Activated CD4-positive, alpha-beta memory T cell treated with anti-CD3 and anti-CD28 coated beads, Interleukin-2, amount 10 ng/mL, durations not matched to agents 7 days and 5 days (primary cell): ENCODE measurements around the gene EVX2. TPM values are rescaled to one million over a fixed set of nuclear protein-coding genes. Genes with fewer than 3 reads are reported as not detected.

Experiments used
- CTCF ChIA-PET: fragments of 350-600 bp; sonication (Branson Sonifier 250); formaldehyde crosslinking; loops from one replicate; lab custom pipeline; 2021; ENCODE audit warnings: antibody characterized with exemption, inconsistent platforms; lab: Charles Lee
- POLR2A ChIA-PET: fragments of 350-600 bp; sonication (Branson Sonifier 250); formaldehyde crosslinking; loops from one replicate; lab custom pipeline; 2021; ENCODE audit warnings: antibody characterized with exemption; lab: Charles Lee
- DNase-seq: peaks from one replicate; pipeline ENCODE4 v3.0.0-alpha.2; 2020
- H3K27ac Mint-ChIP-seq: one replicate; pipeline ENCODE4 v1.8.0; 2021; ENCODE audit warnings: mild to moderate bottlenecking, mixed read lengths
- H3K27me3 Mint-ChIP-seq: one replicate; pipeline ENCODE4 v1.8.0; 2021; ENCODE audit warnings: mixed read lengths
- H3K36me3 Mint-ChIP-seq: one replicate; pipeline ENCODE4 v1.8.0; 2021; ENCODE audit warnings: low read depth, mixed read lengths
- H3K4me1 Mint-ChIP-seq: one replicate; pipeline ENCODE4 v1.8.0; 2021; ENCODE audit warnings: mixed read lengths
- H3K4me3 Mint-ChIP-seq: one replicate; pipeline ENCODE4 v1.8.0; 2021; ENCODE audit warnings: mild to moderate bottlenecking, mixed read lengths
- H3K9me3 Mint-ChIP-seq: one replicate; pipeline ENCODE4 v1.8.0; 2021; ENCODE audit warnings: mixed read lengths
- total RNA-seq, 2 experiments: library from RNA; stranded (reverse); gene quantifications; one replicate each; pipeline ENCODE4 v1.2.3, GENCODE V29; 2021

Gene EVX2
- total RNA-seq, 2 experiments from 2014 or later = not detected

DNA sequence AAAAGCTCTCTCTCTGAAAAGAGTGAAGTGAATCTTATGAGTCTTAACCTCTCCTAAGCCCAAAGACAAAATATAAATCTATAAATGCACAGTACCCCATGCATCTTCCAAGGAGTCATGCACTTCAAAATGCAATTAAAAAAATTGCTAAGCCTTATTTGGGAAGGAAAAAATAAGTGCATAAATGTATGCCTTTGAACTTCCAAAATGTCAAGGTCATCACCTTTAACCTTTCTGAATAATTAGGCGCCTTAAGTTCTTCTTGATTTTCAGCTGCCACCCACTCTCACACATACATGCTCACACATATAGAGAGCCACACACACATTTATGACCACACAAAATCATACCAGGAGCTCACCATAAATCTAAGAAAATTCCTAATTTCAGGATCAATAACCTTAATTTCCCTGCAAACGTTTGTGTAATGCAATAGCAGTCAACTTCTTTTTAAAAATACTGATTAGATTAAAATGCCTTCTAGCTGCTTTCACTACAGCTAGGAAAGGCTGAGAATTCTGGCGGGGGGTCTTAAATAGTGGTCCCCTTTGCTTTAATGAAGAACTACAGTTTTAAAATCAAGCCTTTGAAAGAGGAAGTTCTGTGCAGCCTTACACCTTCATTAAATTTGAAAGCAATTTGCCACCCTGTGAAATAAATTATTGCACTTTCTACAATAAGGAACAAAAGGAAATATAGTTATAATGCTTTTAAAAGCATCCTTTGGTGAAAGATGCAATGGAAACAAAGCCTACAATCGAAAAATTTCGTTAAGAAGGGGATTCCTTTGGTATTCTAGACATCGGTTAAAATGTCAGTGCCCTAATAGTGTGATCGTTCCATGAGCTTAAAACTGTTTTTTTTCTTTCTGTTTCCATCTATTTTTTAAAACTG is 26.9 kb upstream of the EVX2 start:
- DNase-seq = no peak
- ChIA-PET POLR2A (no interaction called here), CTCF (interaction anchor here (0.6 to 2.3 kb wide), 8 partner anchors 8 to 420 kb away, joined by 3 to 9 read pairs (median 4); no protein-coding TSS in a partner anchor)
- Mint-ChIP-seq H3K4me3 (no peak overlapping the region), H3K36me3 (peaks cover 16% of the 10 kb centered on the region), H3K27me3 (peaks cover 83% of the 10 kb centered on the region), H3K4me1 (peaks cover 6% of the 10 kb centered on the region), H3K27ac (peak overlapping the region; percentile 16), H3K9me3 (no peaks in the 10 kb centered on the region)

DNA sequence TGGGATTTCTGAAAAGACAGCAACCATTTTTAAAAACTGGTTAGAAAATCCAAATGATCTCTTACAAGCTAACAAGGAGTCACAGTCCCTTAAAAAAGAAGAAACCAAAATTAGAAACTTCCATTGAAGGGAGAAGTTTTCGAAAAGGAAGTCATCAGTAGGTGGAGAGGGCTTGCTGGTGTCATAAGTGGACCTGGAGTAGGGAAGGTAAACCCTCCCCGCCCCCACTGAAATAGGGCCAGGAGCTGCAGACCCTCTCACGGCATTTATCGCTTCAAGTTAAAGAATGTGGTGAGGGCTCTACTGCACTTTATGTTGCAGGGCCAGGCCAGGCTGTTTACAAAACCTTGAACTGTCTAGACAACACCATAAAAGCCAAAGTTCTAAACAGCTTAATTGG is 26.2 kb upstream of the EVX2 start:
- H3K4me3 Mint-ChIP-seq = no peak overlapping the region
- POLR2A ChIA-PET = no interaction called here

DNA sequence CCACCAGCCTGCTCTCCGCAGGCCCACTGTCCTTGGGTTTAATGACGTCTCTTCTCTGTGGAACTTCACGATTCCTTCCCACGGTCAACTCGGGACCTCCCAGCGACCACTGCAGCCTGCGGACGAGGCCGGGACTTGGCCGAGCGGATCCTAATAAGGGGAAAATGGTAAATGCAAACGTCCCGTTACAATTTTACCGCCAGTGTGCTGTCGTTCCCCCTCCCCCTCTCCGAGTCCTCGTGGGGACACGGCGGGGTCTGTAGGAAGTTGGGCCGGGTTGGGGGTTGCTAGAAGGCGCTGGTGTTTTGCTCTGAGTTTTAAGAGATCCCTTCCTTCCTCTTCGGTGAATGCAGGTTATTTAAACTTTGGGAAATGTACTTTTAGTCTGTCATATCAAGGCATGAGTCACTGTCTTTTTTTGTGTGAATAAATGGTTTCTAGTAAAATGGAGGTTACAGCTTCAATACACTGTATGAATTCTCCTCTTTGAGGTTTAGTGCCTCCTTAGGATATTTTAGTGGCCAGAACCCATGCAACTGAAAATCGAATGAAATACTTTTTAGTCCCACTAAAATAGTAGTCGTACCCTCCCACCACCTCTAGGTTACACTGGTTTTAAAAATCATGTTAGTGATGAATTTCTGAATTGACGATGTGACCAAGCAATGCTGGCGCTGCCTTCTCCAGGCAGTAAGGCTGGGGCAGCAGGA is 25.6 kb upstream of the EVX2 start:
- Mint-ChIP-seq H3K4me1 (peaks cover 6% of the 10 kb centered on the region), H3K27me3 (peaks cover 85% of the 10 kb centered on the region), H3K27ac (no peak overlapping the region), H3K4me3 (no peak overlapping the region), H3K36me3 (peaks cover 16% of the 10 kb centered on the region), H3K9me3 (no peaks in the 10 kb centered on the region)
- CTCF ChIA-PET = interaction anchor here (0.7 to 2.3 kb wide), 3 partner anchors 18 to 20 kb away, joined by 3 to 8 read pairs (median 3); no protein-coding TSS in a partner anchor
- DNase-seq = no peak
- POLR2A ChIA-PET = no interaction called here

More for the DNA sequence above, 26.2 kb upstream of the EVX2 start:
- H3K36me3 Mint-ChIP-seq = peaks cover 16% of the 10 kb centered on the region
- H3K27ac Mint-ChIP-seq = no peak overlapping the region
- H3K27me3 Mint-ChIP-seq = peaks cover 84% of the 10 kb centered on the region
- no peak for DNase-seq
- no peaks in the 10 kb centered on the region for H3K9me3 Mint-ChIP-seq
- CTCF ChIA-PET = interaction anchor here (0.6 to 2.3 kb wide), 5 partner anchors 11 to 345 kb away, joined by 3 to 9 read pairs (median 3); no protein-coding TSS in a partner anchor
- peaks cover 6% of the 10 kb centered on the region for H3K4me1 Mint-ChIP-seq

DNA sequence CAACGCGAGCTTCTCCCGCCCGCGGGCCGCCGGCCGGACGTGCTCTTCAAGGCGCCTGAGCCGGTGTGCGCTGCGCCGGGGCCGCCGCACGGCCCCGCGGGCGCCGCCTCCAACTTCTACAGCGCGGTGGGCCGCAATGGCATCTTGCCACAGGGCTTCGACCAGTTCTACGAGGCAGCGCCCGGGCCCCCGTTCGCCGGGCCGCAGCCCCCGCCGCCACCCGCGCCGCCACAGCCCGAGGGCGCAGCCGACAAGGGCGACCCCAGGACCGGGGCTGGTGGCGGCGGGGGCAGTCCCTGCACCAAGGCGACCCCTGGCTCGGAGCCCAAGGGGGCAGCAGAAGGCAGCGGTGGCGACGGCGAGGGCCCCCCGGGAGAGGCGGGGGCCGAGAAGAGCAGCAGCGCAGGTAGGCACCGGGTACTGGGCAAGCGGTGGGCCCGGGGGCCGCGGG is 24.0 kb upstream of the EVX2 start:
- ChIA-PET POLR2A (no interaction called here), CTCF (no interaction called here)
- Mint-ChIP-seq H3K4me3 (no peak overlapping the region), H3K27ac (no peak overlapping the region), H3K4me1 (peaks cover 6% of the 10 kb centered on the region), H3K9me3 (no peaks in the 10 kb centered on the region), H3K36me3 (peaks cover 10% of the 10 kb centered on the region), H3K27me3 (peaks cover 84% of the 10 kb centered on the region)
- no peak for DNase-seq

DNA sequence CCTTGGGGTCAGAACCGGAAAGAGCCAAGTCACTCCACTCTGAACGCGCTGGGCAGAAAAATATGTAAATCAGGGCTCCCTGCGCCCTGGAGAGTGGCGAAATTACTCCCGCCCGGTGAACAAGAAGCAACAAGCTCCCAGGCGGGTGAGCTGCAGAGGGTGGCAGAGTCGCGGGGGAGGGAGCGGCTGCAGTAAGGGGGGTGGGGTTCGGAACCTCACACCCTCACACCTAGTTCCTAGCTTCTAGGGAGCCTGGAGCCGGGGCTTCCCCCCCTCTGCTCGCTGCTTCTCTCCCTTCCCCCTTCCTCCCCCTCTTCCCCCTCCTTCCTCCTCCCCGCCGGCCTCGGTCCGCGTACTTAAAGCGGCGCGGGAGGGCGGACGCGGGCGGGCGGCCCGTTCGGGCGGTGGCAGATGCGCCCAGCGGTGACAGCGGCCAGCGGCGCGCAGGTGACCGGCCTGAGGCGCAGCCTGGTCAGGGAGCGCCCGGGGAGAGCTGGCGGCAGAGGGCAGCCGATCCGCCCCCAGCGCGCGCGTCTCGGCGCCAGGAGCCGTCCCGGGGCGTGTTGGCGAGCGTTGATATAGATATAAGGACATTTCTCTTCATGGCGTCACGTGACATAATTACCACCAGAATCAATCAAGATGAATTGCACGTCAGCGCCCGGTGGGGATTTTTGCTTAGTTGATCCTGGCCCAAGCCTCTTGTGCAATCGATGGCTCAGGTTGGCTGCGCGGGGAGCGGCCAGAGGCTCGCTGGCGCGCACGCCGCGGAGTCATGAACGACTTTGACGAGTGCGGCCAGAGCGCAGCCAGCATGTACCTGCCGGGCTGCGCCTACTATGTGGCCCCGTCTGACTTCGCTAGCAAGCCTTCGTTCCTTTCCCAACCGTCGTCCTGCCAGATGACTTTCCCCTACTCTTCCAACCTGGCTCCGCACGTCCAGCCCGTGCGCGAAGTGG is 23.1 kb upstream of the EVX2 start, which contains the start of gene HOXD11:
HOXD11 (plus strand) TSS at position 700 of the 959 bp plus-strand sequence; CDS start at position 776, 76 bp downstream.
- DNase-seq = no peak
- H3K36me3 Mint-ChIP-seq = peaks cover 10% of the 10 kb centered on the region
- H3K4me3 Mint-ChIP-seq = peak within 1 kb of the TSS; percentile 33
- ChIA-PET POLR2A (no interaction called here), CTCF (no interaction called here)
- H3K4me1 Mint-ChIP-seq = peaks cover 6% of the 10 kb centered on the region
- H3K27me3 Mint-ChIP-seq = peaks cover 86% of the 10 kb centered on the region
- no peaks in the 10 kb centered on the region for H3K9me3 Mint-ChIP-seq
- peak within 1 kb of the TSS; percentile 55 for H3K27ac Mint-ChIP-seq

DNA sequence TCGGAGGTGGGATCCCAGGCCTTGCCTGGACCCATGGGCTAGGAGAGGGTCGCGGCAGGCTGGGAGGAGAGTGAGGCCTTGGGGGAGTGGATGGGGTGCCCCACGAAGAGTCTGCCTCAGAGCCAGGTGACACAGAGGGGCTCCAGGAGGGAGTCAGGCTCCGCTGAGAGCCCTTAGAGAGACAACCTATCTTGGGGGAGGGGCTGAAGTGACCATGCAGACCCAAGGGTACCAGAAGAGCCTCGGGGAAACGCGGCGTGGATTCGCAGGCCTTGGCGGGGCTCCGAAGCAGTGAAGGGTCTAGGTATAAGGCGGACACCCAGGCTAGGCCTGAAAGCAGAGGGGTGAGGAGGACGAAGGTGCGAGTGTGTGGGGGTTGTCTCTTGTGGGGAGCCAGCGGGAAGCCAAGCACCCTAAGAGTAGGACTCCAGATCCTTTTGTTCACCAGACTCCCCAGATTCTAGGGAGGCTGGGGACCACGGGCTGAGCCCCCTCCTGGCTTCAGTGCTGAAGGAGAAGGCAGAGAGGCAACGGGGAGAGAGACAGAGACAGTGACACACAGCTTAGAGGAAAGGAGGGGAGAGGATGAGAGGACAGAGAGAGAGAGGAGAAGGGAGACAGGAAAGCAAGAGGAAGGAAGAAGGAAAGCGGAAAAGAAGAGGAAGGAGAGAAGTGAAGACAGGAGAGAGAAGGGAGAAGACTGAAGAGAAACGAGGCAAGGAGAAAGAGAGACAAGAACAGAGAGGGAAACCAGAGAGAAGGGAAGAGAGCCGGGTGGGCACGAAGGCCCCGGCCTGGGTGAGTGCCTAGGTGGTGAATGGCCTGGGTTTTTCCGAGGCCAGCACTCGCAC is 22.2 kb upstream of the EVX2 start:
- Mint-ChIP-seq H3K4me1 (peaks cover 6% of the 10 kb centered on the region), H3K27ac (peak overlapping the region; percentile 55), H3K36me3 (peaks cover 10% of the 10 kb centered on the region), H3K9me3 (no peaks in the 10 kb centered on the region), H3K27me3 (peaks cover 86% of the 10 kb centered on the region), H3K4me3 (peak overlapping the region; percentile 33)
- ChIA-PET POLR2A (no interaction called here), CTCF (no interaction called here)
- no peak for DNase-seq

DNA sequence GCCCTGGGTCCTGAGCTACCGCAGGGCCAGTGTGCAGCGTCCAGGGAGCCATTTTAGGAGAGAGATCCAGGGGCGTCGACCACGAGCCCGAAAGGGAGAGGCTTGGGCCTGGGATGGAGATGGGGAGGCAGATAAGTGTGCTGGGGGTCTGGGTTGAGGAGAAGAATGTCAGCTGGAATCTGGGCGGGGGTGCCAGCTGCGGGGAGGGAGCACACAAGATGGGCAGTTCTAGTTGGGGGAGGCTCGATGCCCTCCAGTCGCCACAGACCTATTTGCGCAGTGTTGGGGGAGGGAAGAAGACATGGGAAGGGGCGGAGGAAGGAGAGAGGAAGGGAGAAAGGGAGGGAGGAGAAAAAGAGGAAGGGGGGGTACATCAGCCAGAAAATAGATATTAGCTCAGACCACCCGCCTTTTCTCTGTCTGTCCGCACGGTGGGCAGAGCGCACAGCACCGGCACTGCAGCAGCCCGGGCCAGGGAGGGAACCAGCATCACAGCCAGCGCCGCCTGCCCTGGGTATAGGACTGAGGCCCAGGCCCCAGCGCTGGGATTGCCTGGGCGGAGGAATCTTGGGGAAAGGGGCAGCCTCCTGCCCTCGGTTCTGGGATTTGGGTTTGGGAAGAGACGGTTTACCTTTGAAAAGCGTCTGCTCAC is 21.4 kb upstream of the EVX2 start:
- Mint-ChIP-seq H3K36me3 (peaks cover 10% of the 10 kb centered on the region), H3K27ac (no peak overlapping the region), H3K4me1 (peaks cover 6% of the 10 kb centered on the region), H3K4me3 (no peak overlapping the region), H3K9me3 (no peaks in the 10 kb centered on the region), H3K27me3 (peaks cover 86% of the 10 kb centered on the region)
- no peak for DNase-seq
- POLR2A ChIA-PET = no interaction called here
- CTCF ChIA-PET = interaction anchor here (0.9 to 1.5 kb wide), 2 partner anchors 11 to 22 kb away, joined by 3 to 7 read pairs; no protein-coding TSS in a partner anchor

DNA sequence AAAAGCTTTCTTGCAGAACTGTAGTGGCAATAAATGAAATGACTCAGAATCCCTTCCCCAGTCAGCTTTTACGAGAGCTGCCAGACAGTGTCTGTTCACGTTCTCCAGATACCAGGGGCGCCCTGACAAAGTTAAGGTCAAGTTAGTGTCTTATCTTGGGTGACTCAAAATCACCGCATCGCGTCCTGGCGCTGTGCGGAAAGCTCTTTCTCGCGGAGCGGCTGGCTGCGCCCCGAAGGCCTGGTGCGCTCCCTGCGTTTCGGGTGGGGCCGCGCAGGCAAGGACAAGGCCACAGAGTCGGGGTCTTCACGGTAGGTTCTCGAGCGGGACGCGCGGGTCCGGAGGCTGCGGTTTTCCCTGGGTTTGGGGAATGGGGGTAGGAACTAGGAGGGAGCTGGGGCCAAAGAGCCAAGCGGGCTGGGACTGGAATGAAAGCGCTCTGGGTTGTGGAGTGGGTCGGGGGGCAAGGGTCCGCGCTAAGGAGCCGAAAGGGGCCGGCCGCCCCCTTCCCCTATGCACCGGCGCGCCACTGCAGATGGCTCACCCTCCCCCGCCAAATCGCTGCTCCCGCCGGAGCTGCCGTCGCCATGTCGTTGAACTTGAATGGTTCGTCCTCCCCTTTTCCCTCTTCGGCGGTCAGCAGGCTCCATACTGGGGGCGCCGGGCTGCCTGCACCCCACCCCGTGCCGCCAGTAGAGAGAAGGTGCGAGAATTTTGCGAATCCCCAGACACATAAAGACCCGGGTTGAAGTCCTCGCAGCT is 20.7 kb upstream of the EVX2 start:
- Mint-ChIP-seq H3K27me3 (peaks cover 83% of the 10 kb centered on the region), H3K27ac (no peak overlapping the region), H3K36me3 (peaks cover 10% of the 10 kb centered on the region), H3K9me3 (no peaks in the 10 kb centered on the region), H3K4me3 (no peak overlapping the region), H3K4me1 (peaks cover 6% of the 10 kb centered on the region)
- CTCF ChIA-PET = interaction anchor here (0.9 to 1.5 kb wide), 2 partner anchors 10 to 22 kb away, joined by 3 to 7 read pairs; no protein-coding TSS in a partner anchor
- POLR2A ChIA-PET = no interaction called here
- DNase-seq = no peak

DNA sequence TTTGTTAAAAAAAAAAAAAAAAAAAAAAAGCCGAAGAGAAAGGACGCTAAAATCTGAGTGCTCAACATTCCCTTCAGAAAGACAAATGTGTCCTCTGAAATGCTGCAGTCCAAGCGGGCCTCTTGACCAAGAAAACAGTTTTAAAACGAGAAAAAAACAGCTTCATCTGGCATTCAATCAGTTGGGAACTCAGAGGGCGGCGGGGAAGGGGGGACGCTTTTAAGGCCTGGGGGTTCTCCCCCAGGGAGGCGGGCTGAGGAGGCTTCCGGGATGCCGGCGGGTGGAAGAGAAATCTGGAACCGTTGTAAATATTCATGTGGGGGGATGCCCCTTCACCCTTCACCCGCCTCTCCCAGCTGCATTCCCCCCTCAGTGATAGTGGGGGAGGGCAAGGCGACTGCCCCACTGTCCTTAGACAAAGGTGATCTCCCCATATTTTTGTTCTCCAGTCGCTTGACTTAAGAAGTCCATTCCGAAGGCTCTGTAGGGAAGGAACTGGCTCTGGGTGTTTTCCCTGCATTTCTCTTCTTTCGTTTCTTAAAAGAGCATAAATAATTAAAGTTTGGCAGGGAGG is 20.1 kb upstream of the EVX2 start:
- POLR2A ChIA-PET = no interaction called here
- Mint-ChIP-seq H3K9me3 (no peaks in the 10 kb centered on the region), H3K27me3 (peaks cover 83% of the 10 kb centered on the region), H3K27ac (no peak overlapping the region), H3K4me3 (no peak overlapping the region), H3K36me3 (peaks cover 5% of the 10 kb centered on the region), H3K4me1 (peaks cover 6% of the 10 kb centered on the region)
- CTCF ChIA-PET = interaction anchor here (0.9 to 1.5 kb wide), 3 partner anchors 10 to 23 kb away, joined by 3 to 7 read pairs (median 4); no protein-coding TSS in a partner anchor
- no peak for DNase-seq

DNA sequence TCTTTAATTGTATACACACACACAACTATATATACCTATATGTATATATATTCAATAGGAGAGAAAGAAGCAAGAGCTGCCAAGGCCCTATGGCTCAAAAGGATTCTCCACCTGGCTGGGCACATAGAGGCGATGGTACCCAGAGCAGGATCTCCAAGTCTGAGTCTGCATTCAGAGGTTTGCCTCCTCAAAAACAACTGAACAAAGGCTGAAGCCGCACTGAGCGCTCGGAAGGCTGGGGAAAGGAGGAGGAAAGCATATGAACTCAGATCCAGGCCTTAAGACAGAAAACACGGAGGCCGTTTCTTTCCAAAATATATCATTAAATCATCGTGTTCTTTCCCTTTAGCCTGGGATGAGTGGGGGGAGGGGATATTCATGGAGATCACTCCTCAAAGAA is 19.4 kb upstream of the EVX2 start:
- ChIA-PET POLR2A (no interaction called here), CTCF (interaction anchor here (0.9 to 1.4 kb wide), 3 partner anchors 8 to 852 kb away, joined by 4 read pairs; no protein-coding TSS in a partner anchor)
- peaks cover 6% of the 10 kb centered on the region for H3K4me1 Mint-ChIP-seq
- DNase-seq = no peak
- no peak overlapping the region for H3K4me3 Mint-ChIP-seq
- H3K27ac Mint-ChIP-seq = no peak overlapping the region
- peaks cover 85% of the 10 kb centered on the region for H3K27me3 Mint-ChIP-seq
- H3K36me3 Mint-ChIP-seq = peaks cover 5% of the 10 kb centered on the region
- H3K9me3 Mint-ChIP-seq = no peaks in the 10 kb centered on the region
